Hepatocyte (in vitro differentiated cells): ENCODE data around the gene C1orf52. TPM values are rescaled to one million over a fixed set of nuclear protein-coding genes. Genes with fewer than 3 reads are reported as not detected.

Source experiments
- DNase-seq: peaks from one replicate; pipeline ENCODE4 v3.0.0-alpha.2; 2016; ENCODE audit warnings: low spot score
- H2AFZ ChIP-seq: fragments of 200-600 bp; sonication (generic); 2 replicates; pipeline ENCODE4 v1.6.0; 2016; ENCODE audit warnings: antibody characterized with exemption, mild to moderate bottlenecking
- H3K27ac ChIP-seq: fragments of 200-600 bp; sonication (generic); 2 replicates; pipeline ENCODE4 v1.5.1; 2016; ENCODE audit warnings: mild to moderate bottlenecking
- H3K27me3 ChIP-seq: fragments of 200-600 bp; sonication (generic); 2 replicates; pipeline ENCODE4 v1.6.1; 2016
- H3K36me3 ChIP-seq: fragments of 200-600 bp; sonication (generic); replicated peaks from 2 replicates; pipeline ENCODE4 v1.5.1; 2016; ENCODE audit warnings: low read depth; ENCODE audit not compliant: insufficient read depth
- H3K4me1 ChIP-seq: fragments of 200-600 bp; sonication (generic); 2 replicates; pipeline ENCODE4 v1.5.1; 2016; ENCODE audit warnings: mild to moderate bottlenecking, moderate library complexity; ENCODE audit not compliant: insufficient read depth
- H3K4me2 ChIP-seq: fragments of 200-600 bp; sonication (generic); 2 replicates; pipeline ENCODE4 v1.6.0; 2016
- H3K4me3 ChIP-seq: fragments of 200-600 bp; sonication (generic); 2 replicates; pipeline ENCODE4 v1.5.1; 2016; ENCODE audit warnings: mild to moderate bottlenecking
- H3K79me2 ChIP-seq: fragments of 200-600 bp; sonication (generic); 2 replicates; pipeline ENCODE4 v1.6.0; 2017; ENCODE audit warnings: mild to moderate bottlenecking
- H3K9me2 ChIP-seq: fragments of 200-600 bp; sonication (generic); replicated peaks from 2 replicates; pipeline ENCODE4 v1.6.0; 2017; ENCODE audit warnings: mild to moderate bottlenecking; ENCODE audit not compliant: insufficient read depth
- H3K9me3 ChIP-seq: fragments of 200-600 bp; sonication (generic); 2 replicates; pipeline ENCODE4 v1.5.1; 2016; ENCODE audit warnings: low read depth, mild to moderate bottlenecking
- H4K20me1 ChIP-seq: fragments of 200-600 bp; sonication (generic); 2 replicates; pipeline ENCODE4 v1.6.0; 2016; ENCODE audit warnings: mild to moderate bottlenecking; ENCODE audit not compliant: insufficient read depth, poor library complexity, severe bottlenecking
- CTCF ChIP-seq: fragments of 200-600 bp; sonication (generic); IDR thresholded peaks from 2 replicates; pipeline ENCODE4 v1.5.1; 2016; ENCODE audit warnings: antibody characterized with exemption, mild to moderate bottlenecking; ENCODE audit not compliant: poor library complexity
- EZH2 ChIP-seq: fragments of 200-600 bp; sonication (generic); IDR thresholded peaks from 2 replicates; pipeline ENCODE4 v1.6.1; 2016; ENCODE audit warnings: antibody characterized with exemption, mild to moderate bottlenecking, borderline replicate concordance
- EZH2phosphoT487 ChIP-seq: fragments of 200-600 bp; sonication (generic); IDR thresholded peaks from one replicate; pipeline ENCODE4 v1.6.1; 2018; ENCODE audit warnings: antibody characterized with exemption, mild to moderate bottlenecking, low read depth, moderate library complexity; ENCODE audit not compliant: unreplicated experiment, severe bottlenecking
- WGBS: methylation state at CpG from one replicate; pipeline ENCODE4 v1.1.6; 2016; ENCODE audit warnings: low lambda C conversion rate; ENCODE audit errors: missing lambda C conversion rate; 5-methylcytosine and 5-hydroxymethylcytosine counted together
- polyA plus RNA-seq: library from polyadenylated mRNA; unstranded; fragments of >200 nt; fragmentation: Nextera tagmentation; extraction: Ambion mirVana; gene quantifications from 2 replicates; pipeline ENCODE4 v1.2.1, GENCODE V29; 2016
- total RNA-seq: library from RNA; depleted of rRNA; stranded (reverse); fragments of >200 nt; gene quantifications from 2 replicates; pipeline ENCODE4 v1.2.3, GENCODE V29; 2014

C1orf52 gene
- total and polyA plus RNA-seq, 2 experiments from 2014 or later, result 30.1 to 41.2 TPM

- Histone ChIP-seq H3K4me3 (no peak overlapping the region), H3K4me1 (no peaks in the 10 kb centered on the region), H3K36me3 (no peaks in the 10 kb centered on the region), H3K9me3 (no peaks in the 10 kb centered on the region), H4K20me1 (no peaks in the 10 kb centered on the region), H2AFZ (no peak overlapping the region), H3K9me2 (no peaks in the 10 kb centered on the region), H3K79me2 (no peaks in the 10 kb centered on the region), H3K27ac (no peak overlapping the region), H3K27me3 (no peaks in the 10 kb centered on the region), H3K4me2 (no peak overlapping the region)
- WGBS, result 96% methylated on average over 4 of the region's 4 CpGs
- TF ChIP-seq CTCF (no peak), EZH2phosphoT487 (no peak), EZH2 (no peak)
- no peak for DNase-seq
Observed at GRCh38 chr1:85306236-85306635, 46.8 kb upstream of the C1orf52 start.

- no peak for DNase-seq
- H3K4me3 ChIP-seq, result no peak overlapping the region
- WGBS, result 94% methylated on average over 4 of the region's 4 CpGs
- H3K9me3 ChIP-seq, result no peaks in the 10 kb centered on the region
- no peak for TF ChIP-seq EZH2phosphoT487
- TF ChIP-seq EZH2, result no peak
- TF ChIP-seq CTCF, result no peak
- no peaks in the 10 kb centered on the region for H3K9me2 ChIP-seq
- peaks cover 2% of the 10 kb centered on the region for H3K4me1 ChIP-seq
- no peaks in the 10 kb centered on the region for H3K79me2 ChIP-seq
- no peaks in the 10 kb centered on the region for H3K36me3 ChIP-seq
- no peaks in the 10 kb centered on the region for H3K27me3 ChIP-seq
- no peak overlapping the region for H3K27ac ChIP-seq
- no peak overlapping the region for H3K4me2 ChIP-seq
- H2AFZ ChIP-seq, result no peak overlapping the region
- H4K20me1 ChIP-seq, result no peaks in the 10 kb centered on the region
Observed at GRCh38 chr1:85303440-85304162, 44.1 kb upstream of the C1orf52 start.

- no peak for DNase-seq
- H3K4me2 ChIP-seq, result no peak overlapping the region
- H3K27ac ChIP-seq, result no peak overlapping the region
- no peaks in the 10 kb centered on the region for H3K79me2 ChIP-seq
- TF ChIP-seq CTCF (no peak), EZH2phosphoT487 (no peak), EZH2 (no peak)
- H3K36me3 ChIP-seq, result no peaks in the 10 kb centered on the region
- no peak overlapping the region for H3K4me3 ChIP-seq
- no peak overlapping the region for H2AFZ ChIP-seq
- H3K27me3 ChIP-seq, result no peaks in the 10 kb centered on the region
- H3K9me2 ChIP-seq, result no peaks in the 10 kb centered on the region
- no peaks in the 10 kb centered on the region for H3K9me3 ChIP-seq
- peaks cover 7% of the 10 kb centered on the region for H3K4me1 ChIP-seq
- 68% methylated on average over 3 of the region's 3 CpGs for WGBS
- no peaks in the 10 kb centered on the region for H4K20me1 ChIP-seq
Observed at GRCh38 chr1:85300140-85300539, 40.7 kb upstream of the C1orf52 start.
